B cell (primary cell): Measurements from ENCODE around the gene TRPV6. TPM values are rescaled to one million over a fixed set of nuclear protein-coding genes. Genes with fewer than 3 reads are reported as not detected.

Source experiments
- ATAC-seq: fragments of 200-7000 bp; cut with Tn5 transposase; one replicate; pipeline ENCODE4 v1.10.0; 2021; ENCODE audit warnings: low read depth, mild to moderate bottlenecking, moderate number of reproducible peaks, moderate library complexity
- CTCF ChIA-PET: fragments of 350-600 bp; sonication (Branson Sonifier 250); formaldehyde crosslinking; loops from one replicate; lab custom pipeline; 2021; ENCODE audit warnings: antibody characterized with exemption, inconsistent platforms; lab: Charles Lee
- POLR2A ChIA-PET: fragments of 350-600 bp; sonication (Branson Sonifier 250); formaldehyde crosslinking; loops from one replicate; lab custom pipeline; 2021; ENCODE audit warnings: antibody characterized with exemption; lab: Charles Lee
- DNase-seq: peaks from one replicate; pipeline ENCODE4 v3.0.0; 2013
- H2AFZ ChIP-seq: 2 replicates; pipeline ENCODE4 v1.6.1; 2012; ENCODE audit warnings: mild to moderate bottlenecking, low read depth, low read length; ENCODE audit not compliant: insufficient read depth, poor library complexity, severe bottlenecking
- H3K27ac ChIP-seq, 2 donors: 1 replicate in 1 of 2; 2 replicates in 1 of 2; pipeline ENCODE4 v1.5.1; 2012 to 2013; ENCODE audit warnings: low read length in 2 of 2, mild to moderate bottlenecking in 2 of 2, moderate library complexity in 1 of 2
- H3K27me3 ChIP-seq, 4 experiments: fragments of 200-600 bp in 1 of 4; sonication (generic) in 1 of 4; replicated peaks in 1 of 4; 1 replicate in 2 of 4; 2 replicates in 2 of 4; pipeline versions ENCODE4 v1.6.1 to v1.7.0; 2013 to 2016; ENCODE audit warnings: low read length in 3 of 4, mild to moderate bottlenecking in 2 of 4, mixed read lengths in 1 of 4, moderate library complexity in 1 of 4; ENCODE audit not compliant: insufficient read depth in 4 of 4, control insufficient read depth in 3 of 4; ENCODE audit errors: control extremely low read depth in 1 of 4
- H3K36me3 ChIP-seq, 2 experiments: replicated peaks in 1 of 2; 1 replicate in 1 of 2; 2 replicates in 1 of 2; pipeline versions ENCODE4 v1.6.1 to v1.7.1; 2013; ENCODE audit warnings: low read length in 1 of 2; ENCODE audit not compliant: insufficient read depth in 2 of 2, control insufficient read depth in 1 of 2; ENCODE audit errors: control extremely low read depth in 1 of 2, extremely low read depth in 1 of 2
- H3K4me1 ChIP-seq, 2 donors: fragments of 200-600 bp in 1 of 2; sonication (generic) in 1 of 2; 1 replicate in 1 of 2; 2 replicates in 1 of 2; pipeline versions ENCODE4 v1.5.1 to v1.6.1; 2013 to 2017; ENCODE audit warnings: low read length in 2 of 2; ENCODE audit not compliant: control insufficient read depth in 2 of 2, insufficient read depth in 2 of 2
- H3K4me2 ChIP-seq: replicated peaks from 2 replicates; pipeline ENCODE3; 2012; ENCODE audit warnings: mild to moderate bottlenecking, low read depth, low read length; ENCODE audit not compliant: poor library complexity, severe bottlenecking
- H3K4me3 ChIP-seq, 5 experiments: fragments of 200-600 bp in 1 of 5; sonication (generic) in 1 of 5; 1 replicate in 3 of 5; 2 replicates in 2 of 5; pipeline versions ENCODE4 v1.5.1 to v1.7.0; 2011 to 2016; ENCODE audit warnings: low read length in 4 of 5, mild to moderate bottlenecking in 4 of 5, low read depth in 2 of 5, control low read depth in 1 of 5, moderate library complexity in 1 of 5; ENCODE audit not compliant: insufficient read depth in 1 of 5; ENCODE audit errors: control extremely low read depth in 1 of 5, extremely low read depth in 1 of 5
- H3K79me2 ChIP-seq: fragments of 200-600 bp; sonication (generic); one replicate; pipeline ENCODE4 v1.6.0; 2016; ENCODE audit warnings: low read length; ENCODE audit not compliant: control insufficient read depth, insufficient read depth
- H3K9ac ChIP-seq: fragments of 200-600 bp; sonication (generic); 2 replicates; pipeline ENCODE4 v1.6.1; 2017; ENCODE audit warnings: mild to moderate bottlenecking, low read length, moderate library complexity
- H3K9me3 ChIP-seq, 3 donors: one replicate each; pipeline versions ENCODE4 v1.6.1 to v1.7.1; 2013; ENCODE audit warnings: low read length in 2 of 3; ENCODE audit not compliant: control insufficient read depth in 2 of 3, insufficient read depth in 1 of 3; ENCODE audit errors: control extremely low read depth in 1 of 3
- H4K20me1 ChIP-seq: 2 replicates; pipeline ENCODE4 v1.6.0; 2012; ENCODE audit warnings: mild to moderate bottlenecking, low read length; ENCODE audit not compliant: insufficient read depth, control insufficient read depth, poor library complexity, severe bottlenecking
- H3K27ac Mint-ChIP-seq: one replicate; pipeline ENCODE4 v1.8.0; 2021; ENCODE audit warnings: mixed read lengths
- H3K27me3 Mint-ChIP-seq: one replicate; pipeline ENCODE4 v1.8.0; 2021; ENCODE audit warnings: mixed read lengths
- H3K4me1 Mint-ChIP-seq: one replicate; pipeline ENCODE4 v1.8.0; 2021; ENCODE audit warnings: mixed read lengths
- H3K4me3 Mint-ChIP-seq: one replicate; pipeline ENCODE4 v1.8.0; 2021; ENCODE audit warnings: mixed read lengths
- H3K9me3 Mint-ChIP-seq: one replicate; pipeline ENCODE4 v1.8.0; 2022; ENCODE audit warnings: mixed read lengths; ENCODE audit not compliant: insufficient read depth
- EZH2 ChIP-seq: IDR thresholded peaks from 2 replicates; pipeline ENCODE4 v1.6.1; 2012; ENCODE audit warnings: borderline replicate concordance, low read depth, mild to moderate bottlenecking, moderate library complexity, low read length; ENCODE audit not compliant: insufficient read depth, poor library complexity, severe bottlenecking
- WGBS: methylation state at CpG from one replicate; pipeline ENCODE4 v1.1.5; 2013; ENCODE audit warnings: missing lambda C conversion rate; ENCODE audit not compliant: insufficient coverage; 5-methylcytosine and 5-hydroxymethylcytosine counted together
- intact Hi-C: fragments of 100-400 bp; cut with micrococcal nuclease; formaldehyde crosslinking; loops from one replicate; pipeline ENCODE4 v1.10.0; 2022
- polyA plus RNA-seq: library from polyadenylated mRNA; depleted of rRNA; stranded (reverse); fragments of >200 nt; gene quantifications from 2 replicates; pipeline ENCODE4 v1.2.3, GENCODE V29; 2012
- total RNA-seq, 2 donors: library from RNA; stranded (reverse); fragments of 120-200 nt in 1 of 2; gene quantifications; 1 replicate in 1 of 2; 2 replicates in 1 of 2; pipeline versions ENCODE4 v1.2.3 to v1.2.4, GENCODE V29; 2013 to 2022
- TF ChIP-seq, protein P1 (sequence below): fragments of 200-600 bp; IDR thresholded peaks from one replicate; pipeline ENCODE4 v1.8.0; 2022; ENCODE audit warnings: antibody characterized with exemption, mild to moderate bottlenecking

TRPV6 gene
- total and polyA plus RNA-seq, 2 donors (not counting 1 experiment from before 2014, with no cell fraction given): not detected

DNA sequence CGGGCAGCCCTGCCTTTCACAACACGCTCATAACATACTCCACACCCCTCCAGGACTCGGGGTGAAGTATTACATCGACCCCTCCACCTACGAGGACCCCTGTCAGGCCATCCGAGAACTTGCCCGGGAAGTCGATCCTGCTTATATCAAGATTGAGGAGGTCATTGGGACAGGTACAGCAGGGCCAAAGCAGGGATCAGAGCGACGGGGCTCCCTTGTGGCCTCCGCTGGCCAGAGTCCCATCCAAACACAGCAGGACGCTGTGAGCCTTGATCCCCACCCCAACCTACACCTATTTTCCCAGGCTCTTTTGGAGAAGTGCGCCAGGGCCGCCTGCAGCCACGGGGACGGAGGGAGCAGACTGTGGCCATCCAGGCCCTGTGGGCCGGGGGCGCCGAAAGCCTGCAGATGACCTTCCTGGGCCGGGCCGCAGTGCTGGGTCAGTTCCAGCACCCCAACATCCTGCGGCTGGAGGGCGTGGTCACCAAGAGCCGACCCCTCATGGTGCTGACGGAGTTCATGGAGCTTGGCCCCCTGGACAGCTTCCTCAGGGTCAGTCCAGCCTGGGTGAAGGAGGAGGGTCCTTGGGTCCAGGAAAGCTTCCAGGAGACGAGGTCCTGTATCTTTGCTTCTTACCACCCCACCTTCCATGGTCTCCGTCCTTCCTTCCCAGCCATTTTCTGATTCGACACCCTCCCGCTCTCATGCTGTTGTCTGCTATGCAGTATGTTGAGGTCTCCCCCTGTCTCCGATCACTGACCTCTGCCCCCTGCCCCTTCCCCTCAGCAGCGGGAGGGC is 17.2 kb downstream of the TRPV6 start:
- Histone ChIP-seq H3K79me2 (no peaks in the 10 kb centered on the region), H3K4me3 (no peak overlapping the region), H4K20me1 (no peaks in the 10 kb centered on the region), H3K9ac (no peak overlapping the region), H3K27ac (no peak overlapping the region), H3K27me3 (no peaks in the 10 kb centered on the region), H3K4me1 (no peaks in the 10 kb centered on the region), H3K4me2 (no peak overlapping the region), H3K9me3 (no peaks in the 10 kb centered on the region), H3K36me3 (peaks cover 2 to 48% of the 10 kb centered on the region in 2 experiments), H2AFZ (no peak overlapping the region)
- no peaks in the 10 kb centered on the region for H3K9me3 Mint-ChIP-seq
- ChIA-PET CTCF (interaction anchor here (1.3 to 1.7 kb wide), 3 partner anchors 9 to 57 kb away, joined by 3 to 5 read pairs (median 3); no protein-coding TSS in a partner anchor), POLR2A (no interaction called here)
- no peak for DNase-seq
- ATAC-seq: no peak
- H3K27ac Mint-ChIP-seq: no peak overlapping the region
- H3K4me1 Mint-ChIP-seq: peaks cover 3% of the 10 kb centered on the region
- WGBS: 96% methylated on average over 23 of the region's 31 CpGs
- TF ChIP-seq, protein P1, sequence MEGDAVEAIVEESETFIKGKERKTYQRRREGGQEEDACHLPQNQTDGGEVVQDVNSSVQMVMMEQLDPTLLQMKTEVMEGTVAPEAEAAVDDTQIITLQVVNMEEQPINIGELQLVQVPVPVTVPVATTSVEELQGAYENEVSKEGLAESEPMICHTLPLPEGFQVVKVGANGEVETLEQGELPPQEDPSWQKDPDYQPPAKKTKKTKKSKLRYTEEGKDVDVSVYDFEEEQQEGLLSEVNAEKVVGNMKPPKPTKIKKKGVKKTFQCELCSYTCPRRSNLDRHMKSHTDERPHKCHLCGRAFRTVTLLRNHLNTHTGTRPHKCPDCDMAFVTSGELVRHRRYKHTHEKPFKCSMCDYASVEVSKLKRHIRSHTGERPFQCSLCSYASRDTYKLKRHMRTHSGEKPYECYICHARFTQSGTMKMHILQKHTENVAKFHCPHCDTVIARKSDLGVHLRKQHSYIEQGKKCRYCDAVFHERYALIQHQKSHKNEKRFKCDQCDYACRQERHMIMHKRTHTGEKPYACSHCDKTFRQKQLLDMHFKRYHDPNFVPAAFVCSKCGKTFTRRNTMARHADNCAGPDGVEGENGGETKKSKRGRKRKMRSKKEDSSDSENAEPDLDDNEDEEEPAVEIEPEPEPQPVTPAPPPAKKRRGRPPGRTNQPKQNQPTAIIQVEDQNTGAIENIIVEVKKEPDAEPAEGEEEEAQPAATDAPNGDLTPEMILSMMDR: no peak
- no peak for TF ChIP-seq EZH2
- intact Hi-C loops: no loop called here
- H3K27me3 Mint-ChIP-seq: no peaks in the 10 kb centered on the region
- no peak overlapping the region for H3K4me3 Mint-ChIP-seq
